HepG2 (cell line): ENCODE data around the gene CYBRD1. TPM values are rescaled to one million over a fixed set of nuclear protein-coding genes. Genes with fewer than 3 reads are reported as not detected.
"Not testable (repeated sequence)": the region's sequence is repeated elsewhere in the genome, so short reads cannot be mapped to it uniquely, and the experiment has no call there.

Source experiments
- ATAC-seq: fragments of 200-7000 bp; cut with Tn5 transposase; 3 replicates; pipeline ENCODE4 v1.9.1; 2020; ENCODE audit warnings: mild to moderate bottlenecking, moderate library complexity
- BruUV-seq: library from RNA; stranded (reverse); fragments of 400-500 nt; replicated peaks from 2 replicates; lab custom pipeline; 2021; lab: Mats Ljungman, UMichigan
- CTCF ChIA-PET: fragments of 300-600 bp; formaldehyde crosslinking; extraction: SDS; loops from one replicate; lab custom pipeline; 2021; ENCODE audit warnings: low total read pairs, inconsistent platforms, low intra/inter-chr PET ratio; lab: Yijun Ruan, JAX
- POLR2A ChIA-PET: fragments of 350-600 bp; sonication (Branson Sonifier 250); formaldehyde crosslinking; loops from one replicate; lab custom pipeline; 2020; ENCODE audit warnings: antibody characterized with exemption, inconsistent platforms; lab: Yijun Ruan, JAX
- DNase-seq: peaks from one replicate; pipeline ENCODE4 v3.0.0-alpha.2; 2015; ENCODE audit warnings: low spot score
- FAIRE-seq: peaks from 3 replicates; lab custom pipeline; 2011; peaks lifted over from hg19 to GRCh38; lab: Jason Lieb, UNC
- H2AFZ ChIP-seq: one replicate; pipeline ENCODE4 v1.6.1; 2011; ENCODE audit warnings: low read length, inconsistent platforms
- H3K27ac ChIP-seq: fragments of 300-600 bp; 3 replicates; pipeline ENCODE4 v1.8.0; 2011; ENCODE audit warnings: mixed run types, mild to moderate bottlenecking, mixed read lengths, low read length, inconsistent platforms; ENCODE audit not compliant: insufficient read depth; ENCODE audit errors: extremely low read length
- H3K27me3 ChIP-seq, 2 experiments: fragments of 200-600 bp in 1 of 2; 2 replicates in 1 of 2; 3 replicates in 1 of 2; pipeline versions ENCODE4 v1.6.0 to v1.8.0; 2011; ENCODE audit warnings: low read length in 2 of 2, mild to moderate bottlenecking in 2 of 2, moderate library complexity in 2 of 2, inconsistent platforms in 1 of 2; ENCODE audit not compliant: insufficient read depth in 2 of 2, control insufficient read depth in 1 of 2
- H3K36me3 ChIP-seq, 2 experiments: fragments of 200-600 bp in 1 of 2; replicated peaks in 1 of 2; 2 replicates in 1 of 2; 3 replicates in 1 of 2; pipeline versions ENCODE4 v1.5.1 to v1.8.0; 2011; ENCODE audit warnings: low read length in 2 of 2, inconsistent platforms in 1 of 2; ENCODE audit not compliant: insufficient read depth in 2 of 2, control insufficient read depth in 1 of 2
- H3K4me1 ChIP-seq: 2 replicates; pipeline ENCODE4 v1.5.1; 2012; ENCODE audit warnings: low read length, inconsistent platforms; ENCODE audit not compliant: insufficient read depth
- H3K4me2 ChIP-seq: 2 replicates; pipeline ENCODE4 v1.6.0; 2011; ENCODE audit warnings: low read depth, low read length, inconsistent platforms
- H3K4me3 ChIP-seq, 3 experiments: fragments of 200-600 bp in 1 of 3; sonication (generic), shearing (Covaris generic) in 1 of 3; replicated peaks in 1 of 3; 2 replicates each; pipeline ENCODE4 v1.5.1; 2011 to 2016; ENCODE audit warnings: low read length in 3 of 3, inconsistent platforms in 2 of 3, low read depth in 2 of 3, mild to moderate bottlenecking in 2 of 3, control low read depth in 1 of 3, mixed read lengths in 1 of 3; ENCODE audit not compliant: insufficient read depth in 1 of 3
- H3K79me2 ChIP-seq: one replicate; pipeline ENCODE4 v1.6.1; 2011; ENCODE audit warnings: low read length, inconsistent platforms; ENCODE audit not compliant: insufficient read depth
- H3K9ac ChIP-seq: 2 replicates; pipeline ENCODE4 v1.6.0; 2011; ENCODE audit warnings: mild to moderate bottlenecking, low read depth, low read length, inconsistent platforms; ENCODE audit not compliant: insufficient read depth
- H3K9me3 ChIP-seq: 2 replicates; pipeline ENCODE4 v1.5.1; 2012; ENCODE audit warnings: mild to moderate bottlenecking, low read length
- H4K20me1 ChIP-seq: 2 replicates; pipeline ENCODE4 v1.6.0; 2011; ENCODE audit warnings: inconsistent platforms, mild to moderate bottlenecking, low read length, moderate library complexity; ENCODE audit not compliant: insufficient read depth
- CEBPB ChIP-seq: IDR thresholded peaks from 2 replicates; pipeline ENCODE4 v1.6.1; 2011; ENCODE audit warnings: low read depth, low read length, improper control_type of control experiment, borderline replicate concordance
- ZNF543 ChIP-seq: sonication (generic); formaldehyde crosslinking; IDR thresholded peaks from 2 replicates; pipeline ENCODE4 v1.4.0; 2020; ENCODE audit warnings: mild to moderate bottlenecking, missing genetic modification reagents
- WGBS: methylation state at CpG from one replicate; pipeline ENCODE4 v1.1.6; 2017; ENCODE audit warnings: low lambda C conversion rate; 5-methylcytosine and 5-hydroxymethylcytosine counted together
- in situ Hi-C: cut with HindIII; loops from 2 replicates; pipeline ENCODE4 v1.10.0; 2017; ENCODE audit warnings: low pct_unique_long_range_greater_than_20kb; ENCODE audit not compliant: extremely low pct_ligation_motif_present
- intact Hi-C: fragments of 100-400 bp; cut with micrococcal nuclease; formaldehyde crosslinking; loops from one replicate; pipeline ENCODE4 v1.10.0; 2022; ENCODE audit not compliant: unreplicated experiment
- polyA plus RNA-seq, 8 experiments: library from polyadenylated mRNA; depleted of rRNA in 3 of 8; stranded (reverse) in 7 of 8; unstranded in 1 of 8; fragments of >200 nt; fragmentation: Illumina TruSeq in 4 of 8; extraction: Trizol in 4 of 8; gene quantifications; 2 replicates each; pipeline versions ENCODE4 v1.2.1 to v1.2.3, GENCODE V29; 2011 to 2016; ENCODE audit warnings: low read depth in 4 of 8, missing spikeins in 1 of 8, mixed read lengths in 1 of 8; ENCODE audit not compliant: insufficient read depth in 1 of 8
- total RNA-seq, 5 experiments: library from RNA; depleted of rRNA; stranded (reverse); fragments of >200 nt; fragmentation: Illumina TruSeq; extraction: Trizol; gene quantifications; 2 replicates each; pipeline ENCODE4 v1.2.3, GENCODE V29; 2016; ENCODE audit warnings: low read depth in 1 of 5
- TF ChIP-seq, protein P1 (sequence below): sonication (generic); formaldehyde crosslinking; IDR thresholded peaks from one replicate; pipeline ENCODE4 v1.5.1; 2020; ENCODE audit warnings: mild to moderate bottlenecking, missing genetic modification reagents; ENCODE audit errors: not compliant biosample characterization

The CYBRD1 gene
- total and polyA plus RNA-seq, 2 of the 13 experiments (the other 11 are each of a cell fraction or from before 2014, with no cell fraction given), result 0.13 to 0.42 TPM

DNA sequence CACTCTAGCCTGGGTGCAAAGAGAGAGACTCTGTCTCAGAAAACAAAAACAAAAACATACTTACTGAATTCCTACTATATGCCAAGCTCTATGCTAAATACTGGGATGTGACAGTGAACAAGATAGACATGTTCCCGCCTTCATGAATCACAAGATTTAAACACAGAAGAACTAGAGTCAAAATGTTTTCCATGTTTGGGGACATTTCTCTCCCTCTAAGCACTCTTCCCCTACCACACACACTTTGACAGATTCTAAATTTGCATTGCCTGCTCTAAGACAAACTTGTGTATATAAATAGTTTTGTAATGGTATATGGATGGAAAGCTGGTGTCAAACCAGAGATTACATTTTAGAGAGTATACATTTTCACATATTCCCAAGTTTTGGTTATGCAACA is 11.1 kb downstream of the CYBRD1 start (continued):
- TF ChIP-seq, protein P1, sequence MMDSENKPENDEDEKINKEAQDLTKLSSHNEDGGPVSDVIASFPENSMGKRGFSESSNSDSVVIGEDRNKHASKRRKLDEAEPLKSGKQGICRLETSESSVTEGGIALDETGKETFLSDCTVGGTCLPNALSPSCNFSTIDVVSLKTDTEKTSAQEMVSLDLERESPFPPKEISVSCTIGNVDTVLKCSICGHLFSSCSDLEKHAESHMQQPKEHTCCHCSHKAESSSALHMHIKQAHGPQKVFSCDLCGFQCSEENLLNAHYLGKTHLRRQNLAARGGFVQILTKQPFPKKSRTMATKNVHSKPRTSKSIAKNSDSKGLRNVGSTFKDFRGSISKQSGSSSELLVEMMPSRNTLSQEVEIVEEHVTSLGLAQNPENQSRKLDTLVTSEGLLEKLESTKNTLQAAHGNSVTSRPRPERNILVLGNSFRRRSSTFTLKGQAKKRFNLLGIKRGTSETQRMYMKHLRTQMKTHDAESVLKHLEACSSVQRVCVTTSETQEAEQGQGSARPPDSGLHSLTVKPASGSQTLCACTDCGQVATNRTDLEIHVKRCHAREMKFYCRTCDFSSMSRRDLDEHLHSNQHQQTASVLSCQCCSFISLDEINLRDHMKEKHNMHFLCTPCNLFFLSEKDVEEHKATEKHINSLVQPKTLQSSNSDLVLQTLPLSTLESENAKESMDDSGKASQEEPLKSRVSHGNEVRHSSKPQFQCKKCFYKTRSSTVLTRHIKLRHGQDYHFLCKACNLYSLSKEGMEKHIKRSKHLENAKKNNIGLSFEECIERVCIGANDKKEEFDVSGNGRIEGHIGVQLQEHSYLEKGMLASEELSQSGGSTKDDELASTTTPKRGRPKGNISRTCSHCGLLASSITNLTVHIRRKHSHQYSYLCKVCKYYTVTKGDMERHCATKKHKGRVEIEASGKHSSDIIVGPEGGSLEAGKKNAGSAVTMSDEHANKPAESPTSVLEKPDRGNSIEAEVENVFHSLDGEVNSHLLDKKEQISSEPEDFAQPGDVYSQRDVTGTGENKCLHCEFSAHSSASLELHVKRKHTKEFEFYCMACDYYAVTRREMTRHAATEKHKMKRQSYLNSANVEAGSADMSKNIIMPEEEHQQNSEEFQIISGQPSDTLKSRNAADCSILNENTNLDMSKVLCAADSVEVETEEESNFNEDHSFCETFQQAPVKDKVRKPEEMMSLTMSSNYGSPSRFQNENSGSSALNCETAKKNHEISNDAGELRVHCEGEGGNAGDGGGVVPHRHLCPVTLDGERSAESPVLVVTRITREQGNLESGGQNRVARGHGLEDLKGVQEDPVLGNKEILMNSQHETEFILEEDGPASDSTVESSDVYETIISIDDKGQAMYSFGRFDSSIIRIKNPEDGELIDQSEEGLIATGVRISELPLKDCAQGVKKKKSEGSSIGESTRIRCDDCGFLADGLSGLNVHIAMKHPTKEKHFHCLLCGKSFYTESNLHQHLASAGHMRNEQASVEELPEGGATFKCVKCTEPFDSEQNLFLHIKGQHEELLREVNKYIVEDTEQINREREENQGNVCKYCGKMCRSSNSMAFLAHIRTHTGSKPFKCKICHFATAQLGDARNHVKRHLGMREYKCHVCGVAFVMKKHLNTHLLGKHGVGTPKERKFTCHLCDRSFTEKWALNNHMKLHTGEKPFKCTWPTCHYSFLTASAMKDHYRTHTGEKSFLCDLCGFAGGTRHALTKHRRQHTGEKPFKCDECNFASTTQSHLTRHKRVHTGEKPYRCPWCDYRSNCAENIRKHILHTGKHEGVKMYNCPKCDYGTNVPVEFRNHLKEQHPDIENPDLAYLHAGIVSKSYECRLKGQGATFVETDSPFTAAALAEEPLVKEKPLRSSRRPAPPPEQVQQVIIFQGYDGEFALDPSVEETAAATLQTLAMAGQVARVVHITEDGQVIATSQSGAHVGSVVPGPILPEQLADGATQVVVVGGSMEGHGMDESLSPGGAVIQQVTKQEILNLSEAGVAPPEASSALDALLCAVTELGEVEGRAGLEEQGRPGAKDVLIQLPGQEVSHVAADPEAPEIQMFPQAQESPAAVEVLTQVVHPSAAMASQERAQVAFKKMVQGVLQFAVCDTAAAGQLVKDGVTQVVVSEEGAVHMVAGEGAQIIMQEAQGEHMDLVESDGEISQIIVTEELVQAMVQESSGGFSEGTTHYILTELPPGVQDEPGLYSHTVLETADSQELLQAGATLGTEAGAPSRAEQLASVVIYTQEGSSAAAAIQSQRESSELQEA (CRISPR knock-in tag), result no peak
- TF ChIP-seq CEBPB (no peak), ZNF543 (no peak)

DNA sequence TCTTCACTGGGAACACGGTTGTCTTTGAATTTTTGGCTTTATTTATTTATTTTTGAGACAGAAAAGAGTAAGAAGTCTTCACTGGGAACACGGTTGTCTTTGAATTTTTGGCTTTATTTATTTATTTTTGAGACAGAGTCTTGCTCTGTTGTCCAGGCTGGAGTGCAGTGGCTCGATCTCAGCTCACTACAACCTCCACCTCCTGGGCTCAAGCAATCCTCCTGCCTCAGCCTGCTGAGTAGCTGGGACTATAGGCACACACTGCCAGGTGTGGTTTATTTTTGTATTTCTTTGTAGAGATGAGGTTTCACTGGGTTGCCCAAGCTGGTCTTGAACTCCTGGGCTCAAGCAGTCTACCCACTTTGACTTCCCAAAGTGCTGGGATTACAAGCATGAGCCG is 13.3 kb downstream of the CYBRD1 start:
- FAIRE-seq, H3K36me3 ChIP-seq, H3K27ac ChIP-seq, in situ Hi-C loops, H4K20me1 ChIP-seq, DNase-seq, H3K4me2 ChIP-seq, BruUV-seq, CTCF ChIA-PET, H3K9me3 ChIP-seq, H2AFZ ChIP-seq, H3K9ac ChIP-seq, H3K4me3 ChIP-seq, H3K79me2 ChIP-seq, H3K4me1 ChIP-seq, POLR2A ChIA-PET, ATAC-seq, intact Hi-C loops: not testable (repeated sequence)
- H3K27me3 ChIP-seq, result peaks cover 0 to 29% of the 10 kb centered on the region in 2 experiments; a peak in 3 of 5 replicates
- WGBS, result 26% methylated on average over 4 of the region's 4 CpGs
